Neural crest cell (in vitro differentiated cells): ENCODE measurements around the gene GTF3C5. TPM values are rescaled to one million over a fixed set of nuclear protein-coding genes. Genes with fewer than 3 reads are reported as not detected.
"Not testable (repeated sequence)": the region's sequence is repeated elsewhere in the genome, so short reads cannot be mapped to it uniquely, and the experiment has no call there.

Source experiments
- DNase-seq: peaks from one replicate; pipeline ENCODE4 v3.0.0; 2021; ENCODE audit warnings: low read depth, mixed read lengths, low spot score
- H3K27ac Mint-ChIP-seq: one replicate; pipeline ENCODE4 v1.8.0; 2021; ENCODE audit warnings: mild to moderate bottlenecking, mixed read lengths; ENCODE audit not compliant: unreplicated experiment
- H3K27me3 Mint-ChIP-seq: 2 replicates; pipeline ENCODE4 v1.8.0; 2021; ENCODE audit warnings: low read depth, mild to moderate bottlenecking, mixed read lengths
- H3K36me3 Mint-ChIP-seq: 2 replicates; pipeline ENCODE4 v1.8.0; 2021; ENCODE audit warnings: low read depth, mild to moderate bottlenecking, mixed read lengths
- H3K4me1 Mint-ChIP-seq: 2 replicates; pipeline ENCODE4 v1.8.0; 2021; ENCODE audit warnings: mixed read lengths
- H3K4me3 Mint-ChIP-seq: one replicate; pipeline ENCODE4 v1.8.0; 2021; ENCODE audit warnings: mild to moderate bottlenecking, mixed read lengths
- H3K9me3 Mint-ChIP-seq: 2 replicates; pipeline ENCODE4 v1.8.0; 2021; ENCODE audit warnings: mixed read lengths
- CTCF ChIP-seq: fragments of 200-600 bp; sonication (generic); conservative IDR thresholded peaks from 2 replicates; pipeline ENCODE4 v1.5.0; 2021; ENCODE audit warnings: antibody characterized with exemption, mild to moderate bottlenecking
- total RNA-seq: library from RNA; stranded (reverse); gene quantifications from 2 replicates; pipeline ENCODE4 v1.2.1, GENCODE V29; 2021

Gene GTF3C5
- total RNA-seq, 1 donor from 2014 or later, result 108 TPM

GRCh38 chr9:133076691-133077090 is 45.9 kb downstream of the GTF3C5 start:
- no peaks in the 10 kb centered on the region for H3K27me3 Mint-ChIP-seq
- H3K27ac Mint-ChIP-seq, result no peak overlapping the region
- H3K36me3 Mint-ChIP-seq, result peaks cover 2% of the 10 kb centered on the region
- no peak for DNase-seq
- H3K4me1 Mint-ChIP-seq, result no peaks in the 10 kb centered on the region
- no peak for TF ChIP-seq CTCF
- no peaks in the 10 kb centered on the region for H3K9me3 Mint-ChIP-seq
- H3K4me3 Mint-ChIP-seq, result no peak overlapping the region

- Mint-ChIP-seq H3K36me3 (no peaks in the 10 kb centered on the region), H3K4me1 (no peaks in the 10 kb centered on the region), H3K4me3 (no peak overlapping the region), H3K27me3 (no peaks in the 10 kb centered on the region), H3K27ac (no peak overlapping the region), H3K9me3 (no peaks in the 10 kb centered on the region)
- TF ChIP-seq CTCF, result no peak
- no peak for DNase-seq
These were observed 47.7 kb downstream of the GTF3C5 start for GRCh38 chr9:133078486-133078885.

- Mint-ChIP-seq H3K4me1 (no peaks in the 10 kb centered on the region), H3K27me3 (no peaks in the 10 kb centered on the region), H3K27ac (no peak overlapping the region), H3K36me3 (no peaks in the 10 kb centered on the region), H3K4me3 (no peak overlapping the region), H3K9me3 (no peaks in the 10 kb centered on the region)
- no peak for DNase-seq
- TF ChIP-seq CTCF, result no peak
These were observed 49.4 kb downstream of the GTF3C5 start for GRCh38 chr9:133080161-133080560.

GRCh38 chr9:133080786-133081779 is 50.3 kb downstream of the GTF3C5 start:
- not testable (repeated sequence) for H3K4me1 Mint-ChIP-seq, H3K9me3 Mint-ChIP-seq, H3K27ac Mint-ChIP-seq, H3K27me3 Mint-ChIP-seq, H3K4me3 Mint-ChIP-seq, DNase-seq, H3K36me3 Mint-ChIP-seq

GRCh38 chr9:133081957-133082644 is 51.3 kb downstream of the GTF3C5 start:
- H3K27me3 Mint-ChIP-seq, H3K27ac Mint-ChIP-seq, H3K4me1 Mint-ChIP-seq, H3K9me3 Mint-ChIP-seq, DNase-seq, H3K36me3 Mint-ChIP-seq, H3K4me3 Mint-ChIP-seq: not testable (repeated sequence)

- H3K36me3 Mint-ChIP-seq, result not testable (repeated sequence)
These were observed 52.9 kb downstream of the GTF3C5 start for GRCh38 chr9:133083688-133084087.

GRCh38 chr9:133086212-133086860 is 55.5 kb downstream of the GTF3C5 start:
- not testable (repeated sequence) for H3K27me3 Mint-ChIP-seq, H3K9me3 Mint-ChIP-seq, H3K4me3 Mint-ChIP-seq, H3K4me1 Mint-ChIP-seq, DNase-seq, H3K36me3 Mint-ChIP-seq, H3K27ac Mint-ChIP-seq

More at GRCh38 chr9:133083688-133084087, 52.9 kb downstream of the GTF3C5 start:
- not testable (repeated sequence) for H3K27me3 Mint-ChIP-seq, DNase-seq, H3K9me3 Mint-ChIP-seq, H3K4me1 Mint-ChIP-seq, H3K4me3 Mint-ChIP-seq, H3K27ac Mint-ChIP-seq
